GM21447 (cell line): ENCODE measurements around the gene BID.

Source experiments
- ATAC-seq: cut with Tn5 transposase; IDR thresholded peaks from one replicate; pipeline ENCODE4 v1.9.1; 2021; ENCODE audit not compliant: unreplicated experiment

BID gene

GRCh38 chr22:17739196-17739975, 34.9 kb downstream of the BID start:
- ATAC-seq, result no peak

- no peak for ATAC-seq
Observed at GRCh38 chr22:17738386-17739128, 35.7 kb downstream of the BID start.

- no peak for ATAC-seq
Observed at GRCh38 chr22:17734187-17734586, 40.1 kb downstream of the BID start.

- ATAC-seq, result no peak
Observed at GRCh38 chr22:17733466-17733865, 40.8 kb downstream of the BID start.

GRCh38 chr22:17732251-17732854, 41.9 kb downstream of the BID start:
- ATAC-seq, result no peak

DNA sequence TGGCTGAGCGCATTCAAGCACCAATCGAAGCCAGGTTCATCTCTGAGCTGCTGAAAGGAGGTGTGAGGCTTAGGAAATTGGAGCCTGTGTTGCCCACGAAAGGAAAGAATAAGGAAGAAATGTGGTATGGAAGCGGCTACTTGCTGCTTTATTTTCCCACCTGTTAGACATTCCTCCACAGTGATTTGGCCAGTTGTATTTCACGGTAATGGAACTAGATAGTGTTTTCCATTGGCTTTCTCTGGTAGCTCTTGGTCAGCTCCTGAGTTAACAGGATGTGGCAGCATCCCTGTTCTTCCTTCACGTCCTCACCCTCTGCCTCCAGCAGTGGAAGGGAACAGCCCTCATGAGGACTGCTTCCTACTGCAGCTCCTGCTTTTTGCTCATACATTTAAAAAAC, 44.7 kb downstream of the BID start:
- ATAC-seq, result no peak

GRCh38 chr22:17728786-17729185, 45.5 kb downstream of the BID start:
- ATAC-seq, result no peak

- ATAC-seq, result no peak
Observed at GRCh38 chr22:17726928-17727897, 47.1 kb downstream of the BID start.

DNA sequence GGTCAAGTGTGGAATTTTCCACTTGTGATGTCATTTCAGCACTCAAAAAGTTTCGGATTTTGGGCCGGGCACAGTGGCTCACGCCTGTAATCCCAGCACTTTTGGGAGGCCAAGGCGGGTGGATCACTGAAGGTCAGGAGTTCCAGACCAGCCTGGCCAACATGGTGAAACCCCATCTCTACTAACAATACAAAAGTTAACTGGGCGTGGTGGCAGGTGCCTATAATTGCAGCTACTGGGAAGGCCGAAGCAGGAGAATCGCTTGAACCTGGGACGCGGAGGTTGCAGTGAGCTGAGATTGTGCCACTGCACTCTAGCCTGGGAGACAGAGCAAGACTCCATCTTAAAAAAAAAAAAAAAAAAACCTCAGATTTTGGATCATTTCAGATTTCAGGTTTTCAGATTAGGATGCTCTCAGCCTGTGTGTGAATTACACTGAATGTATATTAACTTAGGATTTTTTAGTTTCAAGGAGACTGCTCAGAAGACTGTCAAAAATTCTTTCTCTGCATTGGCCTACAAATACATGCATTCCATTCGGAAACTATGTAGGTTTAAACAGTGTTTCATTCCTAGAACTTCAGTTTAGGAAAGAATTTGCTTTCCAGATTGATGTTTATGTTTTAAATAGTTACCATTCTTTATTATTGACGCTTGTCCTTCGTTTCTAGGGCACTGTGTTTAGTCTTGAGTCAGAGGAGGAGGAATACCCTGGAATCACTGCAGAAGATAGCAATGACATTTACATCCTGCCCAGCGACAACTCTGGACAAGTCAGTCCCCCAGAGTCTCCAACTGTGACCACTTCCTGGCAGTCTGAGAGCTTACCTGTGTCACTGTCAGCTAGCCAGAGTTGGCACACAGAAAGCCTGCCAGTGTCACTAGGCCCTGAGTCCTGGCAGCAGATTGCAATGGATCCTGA, 48.0 kb downstream of the BID start:
- no peak for ATAC-seq

- no peak for ATAC-seq
Observed at GRCh38 chr22:17725500-17725796, 48.8 kb downstream of the BID start.

DNA sequence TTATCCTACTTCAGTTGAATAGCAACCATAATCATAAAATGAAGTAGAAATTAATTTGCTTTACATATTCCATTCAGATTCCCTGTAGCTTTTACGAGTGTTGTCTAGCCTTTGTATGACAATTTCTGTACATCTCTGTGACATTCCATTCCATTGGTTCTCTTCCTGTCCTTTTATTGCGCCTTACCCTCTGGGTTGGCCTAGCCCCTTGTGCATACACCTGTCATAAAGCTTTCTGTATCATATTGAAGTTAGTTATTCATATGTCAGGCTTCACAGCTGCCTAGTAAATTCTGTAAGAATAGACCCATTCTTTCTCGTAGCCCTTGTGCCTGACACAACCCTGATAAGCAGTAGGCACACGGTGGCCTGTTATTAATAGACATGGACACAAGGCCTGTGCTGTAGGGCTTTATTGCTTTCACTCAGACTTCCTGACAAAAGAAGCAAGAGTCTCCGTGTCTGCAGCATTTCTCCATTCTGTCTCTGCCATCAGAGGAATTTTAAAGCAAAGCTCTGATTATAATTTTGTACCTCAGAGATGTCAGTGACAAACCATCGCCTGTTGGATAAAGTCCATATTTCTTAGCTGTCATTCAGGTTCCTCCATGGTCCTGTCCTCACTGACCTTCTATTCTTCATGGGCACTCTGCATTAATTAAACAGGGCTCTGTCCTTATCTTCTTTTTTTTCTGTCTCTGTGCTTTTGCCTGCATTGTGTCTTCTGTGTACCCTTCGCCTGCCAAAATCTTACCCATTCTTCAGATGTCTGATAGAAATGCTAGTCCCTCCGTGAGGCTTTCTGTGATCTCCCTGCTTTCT, 49.4 kb downstream of the BID start:
- ATAC-seq, result no peak

GRCh38 chr22:17724241-17724640, 50.0 kb downstream of the BID start:
- ATAC-seq, result no peak

GRCh38 chr22:17719911-17720310, 54.4 kb downstream of the BID start:
- ATAC-seq, result no peak

DNA sequence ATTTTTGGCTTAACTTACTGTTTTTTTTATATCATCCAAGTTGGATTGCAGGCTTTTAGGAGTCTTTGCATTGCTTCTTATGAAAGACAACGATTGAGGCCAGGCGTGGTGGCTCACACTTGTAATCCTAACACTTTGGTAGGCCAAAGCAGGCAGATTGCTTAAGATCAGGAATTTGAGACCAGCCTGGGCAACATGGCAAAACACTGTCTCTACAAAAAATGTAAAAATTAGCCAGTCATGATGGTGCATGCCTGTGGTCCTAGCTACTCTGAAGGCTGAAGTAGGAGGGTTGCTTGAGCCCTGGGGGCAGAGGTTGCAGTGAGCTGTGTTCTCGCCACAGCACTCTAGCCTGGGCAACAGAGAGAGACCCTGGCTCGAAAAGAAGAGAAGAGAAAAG, 56.6 kb downstream of the BID start:
- no peak for ATAC-seq

DNA sequence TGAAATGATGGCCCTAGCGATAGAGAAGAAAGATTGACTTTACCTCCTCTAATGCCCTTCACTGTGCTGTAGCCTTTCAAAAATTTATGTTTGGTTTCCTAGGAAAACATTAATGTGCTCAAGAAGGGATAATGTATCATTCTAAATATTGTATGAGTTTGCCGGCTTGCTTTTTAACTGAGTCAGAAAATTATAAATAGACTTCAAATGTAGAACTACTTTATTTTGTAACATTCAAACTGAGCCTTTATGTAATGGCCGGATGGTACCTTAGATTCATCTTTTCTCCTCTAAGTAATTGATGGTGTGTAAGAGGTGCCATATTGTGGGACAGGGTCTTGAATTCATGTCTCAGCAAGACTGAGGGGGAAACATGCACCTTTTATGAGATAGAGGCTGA, 57.7 kb downstream of the BID start:
- ATAC-seq, result no peak

DNA sequence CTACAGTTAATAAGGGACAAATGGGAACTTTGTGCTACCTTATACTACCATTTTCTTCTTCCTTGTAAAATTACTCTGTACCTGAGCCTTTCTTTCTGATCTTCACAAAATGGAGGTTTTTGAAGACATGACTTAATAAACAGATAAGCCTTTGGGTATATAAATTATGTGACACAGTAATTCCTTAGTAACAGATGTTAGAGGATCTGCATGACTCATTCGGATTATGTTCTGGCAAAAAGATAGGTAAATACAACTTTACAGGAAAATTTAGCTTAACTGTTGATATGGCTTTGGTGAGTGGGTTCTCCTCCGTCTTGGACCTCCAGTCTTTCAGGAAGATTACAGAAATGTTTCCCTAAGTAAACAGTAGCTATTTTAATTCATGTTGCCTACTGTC, 61.8 kb downstream of the BID start:
- ATAC-seq, result no peak

DNA sequence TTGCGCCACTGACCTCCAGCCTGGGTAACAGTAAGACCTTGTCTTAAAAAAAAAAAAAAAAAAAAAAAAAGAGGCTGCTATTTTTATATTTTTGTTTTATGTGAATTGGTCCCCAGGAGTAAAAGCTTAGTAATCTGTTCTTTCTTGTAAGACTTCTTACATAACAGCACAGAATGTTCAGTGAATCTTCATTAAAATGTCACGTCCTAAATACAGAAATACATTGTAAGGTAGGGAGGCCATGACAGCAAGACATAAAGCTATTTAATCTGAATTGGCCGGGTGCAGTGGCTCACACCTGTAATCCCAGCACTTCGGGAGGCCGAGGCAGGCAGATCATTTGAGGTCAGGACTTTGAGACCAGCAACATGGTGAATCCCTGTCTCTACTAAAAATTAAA, 64.2 kb downstream of the BID start:
- no peak for ATAC-seq

DNA sequence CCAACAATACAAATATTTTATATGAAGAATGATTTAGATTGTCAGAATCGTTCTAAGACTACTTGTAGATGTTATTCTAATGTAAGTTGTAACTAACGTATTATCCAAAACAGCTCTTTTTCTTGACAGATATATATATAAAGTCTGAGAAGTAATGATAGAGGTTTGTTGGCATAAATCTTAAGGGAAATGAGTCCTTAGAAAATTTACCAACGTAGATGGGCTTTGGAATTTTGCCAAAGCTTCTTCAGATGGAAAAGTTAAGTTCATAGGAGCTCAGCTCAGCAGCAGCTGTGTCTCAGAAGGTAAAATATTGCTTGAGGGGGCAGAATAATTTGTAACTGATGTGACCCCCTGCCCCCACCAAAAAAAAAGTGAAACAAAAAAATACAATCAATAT, 66.7 kb downstream of the BID start:
- no peak for ATAC-seq

GRCh38 chr22:17706947-17707346, 67.3 kb downstream of the BID start:
- ATAC-seq, result no peak
